T-helper 17 cell (primary cell): ENCODE results near the gene RXRA. TPM values are rescaled to one million over a fixed set of nuclear protein-coding genes. Genes with fewer than 3 reads are reported as not detected.

Source experiments
- ATAC-seq: fragments of 150-1000 bp; cut with Tn5 transposase; 2 replicates; pipeline ENCODE4 v1.10.0; 2021; ENCODE audit warnings: mild to moderate bottlenecking, moderate library complexity
- DNase-seq, 3 donors: peaks; one replicate each; pipeline versions ENCODE4 v3.0.0 to v3.0.0-alpha.2; 2020 to 2021
- H3K9me3 ChIP-seq: one replicate; pipeline ENCODE4 v1.7.0; 2013; ENCODE audit warnings: low read length, mild to moderate bottlenecking; ENCODE audit not compliant: control insufficient read depth, poor library complexity, severe bottlenecking
- H3K27ac Mint-ChIP-seq: one replicate; pipeline ENCODE4 v1.8.0; 2022; ENCODE audit warnings: mild to moderate bottlenecking, moderate library complexity, mixed read lengths
- H3K27me3 Mint-ChIP-seq: one replicate; pipeline ENCODE4 v1.8.0; 2022; ENCODE audit warnings: mixed read lengths
- H3K36me3 Mint-ChIP-seq: one replicate; pipeline ENCODE4 v1.8.0; 2022; ENCODE audit warnings: low read depth, mixed read lengths
- H3K4me1 Mint-ChIP-seq: one replicate; pipeline ENCODE4 v1.8.0; 2022; ENCODE audit warnings: mild to moderate bottlenecking, mixed read lengths
- H3K4me3 Mint-ChIP-seq: one replicate; pipeline ENCODE4 v1.8.0; 2022; ENCODE audit warnings: mild to moderate bottlenecking, moderate library complexity, mixed read lengths
- total RNA-seq, 4 donors: library from RNA in 2 of 4; stranded (reverse) in 2 of 4; gene quantifications; one replicate each; pipeline ENCODE4 v1.2.3 and lab custom pipeline; 2022 to 2026

Gene RXRA
- total RNA-seq, 2 donors from 2014 or later, result 7.5 to 10.6 TPM

GRCh38 chr9:134436911-134437310 lies 110.7 kb downstream of the RXRA start:
- no peak for DNase-seq
- Mint-ChIP-seq H3K27ac (peak overlapping the region; percentile 85), H3K4me3 (no peak overlapping the region), H3K4me1 (peaks cover 4% of the 10 kb centered on the region), H3K36me3 (no peaks in the 10 kb centered on the region), H3K27me3 (peaks cover 10% of the 10 kb centered on the region)
- H3K9me3 ChIP-seq, result no peaks in the 10 kb centered on the region
- ATAC-seq, result no peak

GRCh38 chr9:134437403-134438194 lies 111.3 kb downstream of the RXRA start:
- H3K27ac Mint-ChIP-seq, result no peak overlapping the region
- H3K4me3 Mint-ChIP-seq, result no peak overlapping the region
- H3K4me1 Mint-ChIP-seq, result peaks cover 4% of the 10 kb centered on the region
- no peak for DNase-seq
- no peak for ATAC-seq
- H3K36me3 Mint-ChIP-seq, result no peaks in the 10 kb centered on the region
- H3K27me3 Mint-ChIP-seq, result peaks cover 16% of the 10 kb centered on the region
- H3K9me3 ChIP-seq, result no peaks in the 10 kb centered on the region

- no peak for ATAC-seq
- no peak overlapping the region for H3K4me3 Mint-ChIP-seq
- no peak for DNase-seq
- H3K4me1 Mint-ChIP-seq, result peaks cover 6% of the 10 kb centered on the region
- no peak overlapping the region for H3K27ac Mint-ChIP-seq
- H3K9me3 ChIP-seq, result no peaks in the 10 kb centered on the region
- H3K27me3 Mint-ChIP-seq, result peaks cover 17% of the 10 kb centered on the region
- no peaks in the 10 kb centered on the region for H3K36me3 Mint-ChIP-seq
Measured at GRCh38 chr9:134438195-134438788, 112.0 kb downstream of the RXRA start.

GRCh38 chr9:134439368-134439784 lies 113.1 kb downstream of the RXRA start:
- Mint-ChIP-seq H3K4me1 (peaks cover 11% of the 10 kb centered on the region), H3K27ac (no peak overlapping the region), H3K4me3 (no peak overlapping the region), H3K27me3 (peaks cover 17% of the 10 kb centered on the region), H3K36me3 (no peaks in the 10 kb centered on the region)
- no peak for DNase-seq
- no peak for ATAC-seq
- H3K9me3 ChIP-seq, result no peaks in the 10 kb centered on the region

- no peaks in the 10 kb centered on the region for H3K9me3 ChIP-seq
- peaks cover 17% of the 10 kb centered on the region for H3K27me3 Mint-ChIP-seq
- no peaks in the 10 kb centered on the region for H3K36me3 Mint-ChIP-seq
- peaks cover 11% of the 10 kb centered on the region for H3K4me1 Mint-ChIP-seq
- ATAC-seq (no peak), DNase-seq (no peak)
- H3K27ac Mint-ChIP-seq, result no peak overlapping the region
- H3K4me3 Mint-ChIP-seq, result no peak overlapping the region
Measured at GRCh38 chr9:134440636-134441226, 114.5 kb downstream of the RXRA start.

- Mint-ChIP-seq H3K4me1 (peaks cover 11% of the 10 kb centered on the region), H3K27ac (no peak overlapping the region), H3K36me3 (no peaks in the 10 kb centered on the region), H3K27me3 (peaks cover 17% of the 10 kb centered on the region), H3K4me3 (no peak overlapping the region)
- ATAC-seq (no peak), DNase-seq (no peak)
- no peaks in the 10 kb centered on the region for H3K9me3 ChIP-seq
Measured at GRCh38 chr9:134441227-134442084, 115.2 kb downstream of the RXRA start.

- Mint-ChIP-seq H3K4me3 (no peak overlapping the region), H3K36me3 (no peaks in the 10 kb centered on the region), H3K27ac (no peak overlapping the region), H3K4me1 (peaks cover 11% of the 10 kb centered on the region), H3K27me3 (peaks cover 17% of the 10 kb centered on the region)
- DNase-seq, result no peak
- no peaks in the 10 kb centered on the region for H3K9me3 ChIP-seq
- no peak for ATAC-seq
Measured at GRCh38 chr9:134442085-134442474, 115.8 kb downstream of the RXRA start.

- DNase-seq, result no peak
- no peaks in the 10 kb centered on the region for H3K9me3 ChIP-seq
- no peak for ATAC-seq
- Mint-ChIP-seq H3K4me1 (peaks cover 11% of the 10 kb centered on the region), H3K27me3 (peaks cover 17% of the 10 kb centered on the region), H3K36me3 (no peaks in the 10 kb centered on the region), H3K4me3 (no peak overlapping the region), H3K27ac (no peak overlapping the region)
Measured at GRCh38 chr9:134442486-134443173, 116.4 kb downstream of the RXRA start.

- H3K4me1 Mint-ChIP-seq, result peaks cover 11% of the 10 kb centered on the region
- H3K27ac Mint-ChIP-seq, result no peak overlapping the region
- peak; percentile 73 to 80 (median 80) for DNase-seq
- no peaks in the 10 kb centered on the region for H3K36me3 Mint-ChIP-seq
- H3K9me3 ChIP-seq, result no peaks in the 10 kb centered on the region
- peak; percentile 100 for ATAC-seq
- H3K27me3 Mint-ChIP-seq, result peaks cover 17% of the 10 kb centered on the region
- no peak overlapping the region for H3K4me3 Mint-ChIP-seq
Measured at GRCh38 chr9:134443174-134444037, 117.2 kb downstream of the RXRA start.

- Mint-ChIP-seq H3K36me3 (no peaks in the 10 kb centered on the region), H3K27ac (no peak overlapping the region), H3K27me3 (peaks cover 17% of the 10 kb centered on the region), H3K4me3 (no peak overlapping the region), H3K4me1 (peaks cover 11% of the 10 kb centered on the region)
- no peak for ATAC-seq
- no peak for DNase-seq
- no peaks in the 10 kb centered on the region for H3K9me3 ChIP-seq
Measured at GRCh38 chr9:134444038-134444315, 117.7 kb downstream of the RXRA start.

GRCh38 chr9:134445000-134445399 lies 118.7 kb downstream of the RXRA start:
- no peak overlapping the region for H3K27ac Mint-ChIP-seq
- H3K27me3 Mint-ChIP-seq, result peaks cover 17% of the 10 kb centered on the region
- ATAC-seq (no peak), DNase-seq (no peak)
- no peaks in the 10 kb centered on the region for H3K36me3 Mint-ChIP-seq
- no peaks in the 10 kb centered on the region for H3K9me3 ChIP-seq
- H3K4me3 Mint-ChIP-seq, result no peak overlapping the region
- H3K4me1 Mint-ChIP-seq, result peaks cover 11% of the 10 kb centered on the region
